Effector CD4-positive, alpha-beta T cell (primary cell): ENCODE measurements around the gene LIN9.
"Not testable (repeated sequence)": the region's sequence is repeated elsewhere in the genome, so short reads cannot be mapped to it uniquely, and the experiment has no call there.

Experiments used
- DNase-seq: peaks from one replicate; pipeline ENCODE4 v3.0.0-alpha.2; 2020

The LIN9 gene

DNA sequence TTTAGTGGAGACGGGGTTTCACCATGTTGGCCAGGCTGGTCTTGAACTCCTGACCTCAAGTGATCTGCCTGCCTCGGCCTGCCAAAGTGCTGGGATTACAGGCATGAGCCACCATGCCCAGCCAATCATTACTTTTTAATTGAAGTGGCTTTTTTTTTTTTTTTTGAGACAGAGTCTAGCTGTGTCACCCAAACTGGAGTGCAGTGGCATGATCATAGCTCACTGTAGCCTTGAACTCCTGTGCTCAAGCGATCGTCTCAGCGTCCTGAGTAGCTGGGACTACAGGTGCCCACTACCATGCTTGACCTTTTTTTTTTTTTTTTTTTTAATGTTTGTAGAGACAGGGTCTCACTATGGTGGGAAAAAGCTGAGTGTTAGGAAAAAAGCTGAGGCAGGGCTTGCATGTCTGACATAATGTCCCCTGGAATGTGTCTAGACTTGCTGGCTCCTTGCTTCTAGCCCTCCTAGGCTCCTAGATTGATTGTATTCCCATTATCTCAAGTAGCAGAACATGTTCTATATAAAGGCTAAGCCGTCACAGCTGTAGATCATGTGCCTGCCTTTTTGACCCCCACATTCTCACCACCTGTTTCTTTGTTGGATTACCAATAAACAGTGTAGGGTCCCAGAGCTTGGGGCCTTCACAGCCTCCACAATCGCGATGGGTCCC is 36.6 kb downstream of the LIN9 start:
- not testable (repeated sequence) for DNase-seq

DNA sequence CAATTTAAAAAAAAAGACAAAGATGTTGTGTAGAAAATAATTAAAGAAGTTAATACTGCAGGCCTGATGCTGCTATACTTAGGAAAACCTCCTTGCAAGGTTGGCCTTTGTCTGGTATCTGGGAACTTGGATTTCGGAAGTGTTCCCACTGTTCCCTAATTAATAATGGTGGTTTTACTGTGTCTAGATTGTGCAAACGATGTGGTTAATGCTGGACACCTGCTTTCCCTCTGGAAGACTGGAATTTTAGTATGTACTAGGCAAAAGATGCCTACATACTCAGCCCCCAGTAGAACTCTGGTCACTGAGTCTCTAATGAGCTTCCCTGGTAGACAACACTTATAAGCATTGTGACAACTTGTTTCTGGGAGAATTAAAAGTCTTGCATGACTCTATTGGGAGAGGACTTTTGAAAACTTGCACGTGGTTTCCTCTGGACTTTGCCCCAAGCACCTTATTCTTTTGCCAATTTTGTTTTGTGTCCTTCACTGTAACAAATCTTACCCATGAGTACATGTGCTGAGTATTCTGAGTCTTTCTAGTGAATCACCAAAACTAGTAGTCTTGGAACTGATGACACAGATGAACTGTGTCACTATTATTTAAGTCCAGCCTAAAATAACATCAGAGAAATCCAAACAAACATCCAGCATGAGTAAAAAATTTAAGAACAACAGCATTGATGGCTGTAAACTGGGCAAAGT is 40.4 kb downstream of the LIN9 start:
- DNase-seq, result no peak

- DNase-seq, result no peak
Observed at GRCh38 chr1:226261818-226262217, 47.1 kb downstream of the LIN9 start.

GRCh38 chr1:226255380-226255779 is 53.6 kb downstream of the LIN9 start:
- DNase-seq, result no peak

- no peak for DNase-seq
Observed at GRCh38 chr1:226253933-226254332, 55.0 kb downstream of the LIN9 start.

- DNase-seq, result not testable (repeated sequence)
Observed at GRCh38 chr1:226252841-226253240, 56.1 kb downstream of the LIN9 start.

- DNase-seq, result no peak
Observed at GRCh38 chr1:226250511-226250910, 58.5 kb downstream of the LIN9 start.

DNA sequence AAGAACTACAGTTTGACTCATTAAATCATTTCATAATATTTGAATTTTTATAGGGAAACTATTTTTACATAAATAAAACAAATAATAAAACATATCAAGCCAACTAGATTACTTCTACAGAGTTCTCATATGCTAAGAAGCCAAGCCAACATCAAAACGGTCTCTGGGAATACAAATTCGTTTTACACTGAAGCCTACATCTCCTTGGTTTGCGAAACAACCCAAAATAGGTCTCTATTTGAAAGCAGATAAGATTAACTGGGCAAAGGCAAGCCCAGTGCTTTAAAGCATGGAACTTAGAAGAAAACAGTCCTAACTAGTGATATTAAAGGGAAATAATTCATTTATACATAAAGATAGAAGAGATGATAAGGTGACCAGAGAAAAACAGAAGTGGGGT is 60.2 kb downstream of the LIN9 start:
- no peak for DNase-seq

GRCh38 chr1:226248091-226248490 is 60.9 kb downstream of the LIN9 start:
- no peak for DNase-seq

- no peak for DNase-seq
Observed at GRCh38 chr1:226239421-226239820, 69.5 kb downstream of the LIN9 start.

GRCh38 chr1:226236826-226237225 is 72.1 kb downstream of the LIN9 start:
- DNase-seq, result no peak

GRCh38 chr1:226233806-226234205 is 75.2 kb downstream of the LIN9 start:
- DNase-seq, result no peak

DNA sequence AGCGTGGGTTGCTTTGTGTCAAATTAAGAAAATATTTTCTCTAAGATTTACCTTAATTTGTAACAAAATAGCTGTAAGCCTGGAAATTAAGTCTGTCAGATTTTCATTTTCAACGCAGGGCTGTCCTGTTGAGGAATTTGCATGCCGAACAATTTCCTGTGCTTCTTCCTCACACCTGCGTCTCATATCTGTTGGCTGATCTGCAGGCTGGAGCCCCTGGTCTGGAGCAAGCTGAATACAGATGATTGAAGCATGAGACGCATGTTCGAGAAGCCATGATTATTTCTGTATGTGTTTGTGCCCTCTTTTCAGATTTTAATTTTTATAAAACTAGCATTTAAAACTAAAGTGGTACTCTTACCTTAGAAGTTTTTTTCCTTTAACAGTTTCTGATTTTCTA is 75.7 kb downstream of the LIN9 start:
- DNase-seq, result no peak

- DNase-seq, result no peak
Observed at GRCh38 chr1:226226601-226227000, 82.4 kb downstream of the LIN9 start.

- no peak for DNase-seq
Observed at GRCh38 chr1:226223786-226224244, 85.1 kb downstream of the LIN9 start.

DNA sequence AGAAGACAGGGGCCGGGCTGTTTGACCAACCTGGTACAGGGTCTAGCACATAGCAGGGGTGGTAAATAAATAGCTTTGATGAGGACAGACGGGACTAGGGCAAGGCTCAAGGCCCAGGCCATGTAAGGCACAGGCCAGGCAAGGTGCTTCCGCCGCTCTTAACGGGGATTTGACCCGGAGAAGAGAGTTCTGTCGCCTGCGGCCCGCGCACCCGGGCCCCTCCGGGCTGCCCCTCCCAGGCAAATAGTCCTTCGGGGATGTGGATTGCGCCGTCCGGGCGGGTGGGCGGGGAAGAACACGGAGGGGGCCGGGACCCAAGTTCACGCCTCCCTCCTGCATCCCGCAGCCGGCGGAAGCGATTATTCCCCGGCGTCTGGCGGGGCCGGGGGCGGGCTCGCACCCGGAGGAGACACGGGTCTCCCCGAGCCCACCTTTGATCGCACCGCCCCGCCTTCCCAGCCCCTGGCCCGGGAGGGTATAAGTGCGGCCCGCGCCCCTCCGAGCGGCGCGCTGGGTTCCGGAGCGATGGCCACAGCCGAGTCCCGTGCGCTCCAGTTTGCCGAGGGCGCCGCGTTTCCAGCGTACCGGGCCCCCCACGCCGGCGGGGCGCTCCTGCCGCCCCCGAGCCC is 85.7 kb downstream of the LIN9 start, which contains the start of gene MIXL1:
MIXL1 (plus strand) TSS at position 508 of the 629 bp plus-strand sequence; CDS start at position 526, 18 bp downstream.
- DNase-seq, result no peak

GRCh38 chr1:226222686-226223085 is 86.3 kb downstream of the LIN9 start:
- DNase-seq, result no peak

- no peak for DNase-seq
Observed at GRCh38 chr1:226220473-226221189, 88.3 kb downstream of the LIN9 start.

DNA sequence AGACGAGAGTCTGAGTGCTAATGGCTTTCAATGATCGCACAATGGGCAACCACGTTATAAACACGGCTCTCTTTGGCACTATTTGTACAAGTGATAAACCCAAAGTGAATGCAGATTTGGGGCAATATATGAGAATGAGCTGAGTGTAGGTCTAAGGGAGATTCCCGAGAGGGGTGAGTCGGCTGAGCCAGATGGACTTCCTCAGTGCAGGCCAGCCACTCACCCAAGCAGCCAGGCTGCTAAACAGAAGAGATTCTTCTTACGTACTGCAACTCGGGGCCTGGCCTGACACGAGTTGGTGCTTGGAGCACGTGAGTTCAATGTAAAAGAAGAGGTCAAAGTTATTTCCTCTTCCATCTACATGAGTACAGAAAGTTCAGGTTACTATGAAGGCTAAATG is 91.7 kb downstream of the LIN9 start:
- no peak for DNase-seq

DNA sequence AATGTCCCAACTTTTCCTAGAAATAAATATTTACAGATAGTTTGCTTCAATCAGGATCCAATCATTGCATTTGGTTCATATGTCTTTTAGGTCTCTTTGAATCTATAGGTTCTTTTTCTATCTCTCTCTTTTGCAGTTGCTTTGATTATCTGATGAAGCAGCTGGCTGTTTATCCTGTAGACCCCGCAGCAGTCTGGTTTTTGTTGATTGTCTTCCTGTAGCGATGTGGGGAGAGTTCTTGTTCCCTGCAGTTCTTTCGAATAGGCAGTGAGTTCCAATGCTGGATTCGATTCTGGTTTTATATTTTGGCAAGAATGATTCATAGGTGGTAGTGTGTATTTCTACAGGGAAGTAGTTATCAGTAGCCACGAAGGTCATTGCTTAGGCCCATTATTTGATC is 92.9 kb downstream of the LIN9 start:
- DNase-seq, result no peak

DNA sequence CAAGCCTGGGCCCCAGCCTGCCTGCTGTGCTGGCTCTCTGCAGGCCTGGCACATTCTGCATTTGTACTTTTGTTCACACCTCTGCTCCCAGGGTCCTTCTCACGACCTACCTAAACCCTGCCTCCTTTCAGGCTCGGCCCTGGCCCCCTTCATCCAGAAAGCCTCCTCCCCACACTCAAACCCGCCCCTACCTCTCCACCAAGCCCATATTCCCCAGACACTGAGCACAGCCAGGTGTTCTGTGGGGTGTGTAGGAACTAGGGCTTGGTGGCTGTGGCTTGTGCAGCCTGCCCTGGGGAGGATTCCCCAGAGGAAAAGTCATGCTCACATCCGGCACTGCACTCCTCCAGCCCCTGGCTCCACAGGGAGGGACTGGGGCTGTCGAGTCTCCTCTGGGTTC is 93.7 kb downstream of the LIN9 start:
- no peak for DNase-seq

GRCh38 chr1:226212545-226212944 is 96.4 kb downstream of the LIN9 start:
- no peak for DNase-seq

DNA sequence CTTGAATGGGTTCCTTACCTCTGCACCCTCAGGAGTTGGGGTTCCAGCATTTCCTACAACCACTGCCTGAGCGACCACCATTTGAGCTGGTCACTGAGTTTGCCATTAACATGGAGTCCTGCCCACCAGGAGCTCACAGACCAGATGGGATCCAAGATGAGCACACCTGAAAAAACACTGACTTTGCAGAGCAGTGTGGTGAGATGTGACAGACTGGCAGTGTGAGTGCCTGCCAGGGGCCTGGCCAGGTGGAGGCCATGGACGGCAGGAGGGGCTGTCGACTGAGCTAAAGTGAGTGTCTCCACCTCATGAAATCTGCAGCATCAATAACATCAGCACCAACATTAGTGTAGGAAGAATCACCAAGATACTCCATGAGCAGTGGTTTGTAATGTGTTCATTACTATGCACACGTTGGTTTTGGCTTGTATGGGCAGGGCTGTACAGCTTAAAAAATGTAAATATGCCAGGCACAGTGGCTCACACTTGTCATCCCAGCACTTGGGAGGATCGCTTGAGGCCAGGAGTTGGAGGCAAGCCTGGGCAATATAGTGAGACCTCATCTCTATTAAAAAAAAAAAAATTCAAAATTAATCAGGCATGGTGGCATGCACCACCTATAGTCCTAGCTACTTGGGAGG is 97.7 kb downstream of the LIN9 start:
- no peak for DNase-seq
